ENCODE data around the gene MSGN1.

Gene MSGN1

DNA sequence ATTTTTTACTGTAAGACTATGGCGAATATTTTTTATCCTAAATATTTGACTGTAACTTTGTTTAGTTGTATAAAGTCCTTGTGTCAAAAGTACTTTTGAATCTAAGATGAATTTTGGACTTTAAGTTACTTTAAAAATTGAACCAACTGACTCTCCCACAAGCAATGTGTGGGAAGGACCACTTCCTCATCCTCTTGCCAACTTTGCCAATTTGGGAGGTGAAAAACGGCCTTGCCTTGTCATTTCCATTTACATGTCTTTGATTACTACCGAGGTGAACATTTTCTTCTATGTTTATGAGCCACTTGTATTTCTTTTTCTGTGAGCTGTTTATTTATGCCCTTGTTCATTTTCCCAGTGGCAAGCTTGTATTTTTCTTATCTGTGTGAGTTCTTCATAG lies 12.8 kb upstream of the MSGN1 start:
- no peak for DNase-seq (ENCODE audit: low read depth)
- H3K4me3 ChIP-seq (ENCODE audit: control insufficient read depth, low read depth, low read length): no peak overlapping the region
- TF ChIP-seq, protein P1, sequence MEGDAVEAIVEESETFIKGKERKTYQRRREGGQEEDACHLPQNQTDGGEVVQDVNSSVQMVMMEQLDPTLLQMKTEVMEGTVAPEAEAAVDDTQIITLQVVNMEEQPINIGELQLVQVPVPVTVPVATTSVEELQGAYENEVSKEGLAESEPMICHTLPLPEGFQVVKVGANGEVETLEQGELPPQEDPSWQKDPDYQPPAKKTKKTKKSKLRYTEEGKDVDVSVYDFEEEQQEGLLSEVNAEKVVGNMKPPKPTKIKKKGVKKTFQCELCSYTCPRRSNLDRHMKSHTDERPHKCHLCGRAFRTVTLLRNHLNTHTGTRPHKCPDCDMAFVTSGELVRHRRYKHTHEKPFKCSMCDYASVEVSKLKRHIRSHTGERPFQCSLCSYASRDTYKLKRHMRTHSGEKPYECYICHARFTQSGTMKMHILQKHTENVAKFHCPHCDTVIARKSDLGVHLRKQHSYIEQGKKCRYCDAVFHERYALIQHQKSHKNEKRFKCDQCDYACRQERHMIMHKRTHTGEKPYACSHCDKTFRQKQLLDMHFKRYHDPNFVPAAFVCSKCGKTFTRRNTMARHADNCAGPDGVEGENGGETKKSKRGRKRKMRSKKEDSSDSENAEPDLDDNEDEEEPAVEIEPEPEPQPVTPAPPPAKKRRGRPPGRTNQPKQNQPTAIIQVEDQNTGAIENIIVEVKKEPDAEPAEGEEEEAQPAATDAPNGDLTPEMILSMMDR (conservative IDR thresholded peaks at IDR 0.05; ENCODE audit: control insufficient read depth, insufficient read depth, low read depth, low read length): no peak

GRCh38 chr2:17804358-17804757 lies 11.9 kb upstream of the MSGN1 start:
- TF ChIP-seq, protein P1 (conservative IDR thresholded peaks at IDR 0.05; ENCODE audit: control insufficient read depth, insufficient read depth, low read depth, low read length): no peak
- no peak overlapping the region for H3K4me3 ChIP-seq (ENCODE audit: control insufficient read depth, low read depth, low read length)
- no peak for DNase-seq (ENCODE audit: low read depth)

- TF ChIP-seq, protein P1 (conservative IDR thresholded peaks at IDR 0.05; ENCODE audit: control insufficient read depth, insufficient read depth, low read depth, low read length): no peak
- no peak for DNase-seq (ENCODE audit: low read depth)
- no peak overlapping the region for H3K4me3 ChIP-seq (ENCODE audit: control insufficient read depth, low read depth, low read length)
Observed at GRCh38 chr2:17805166-17805565, 11.1 kb upstream of the MSGN1 start.

DNA sequence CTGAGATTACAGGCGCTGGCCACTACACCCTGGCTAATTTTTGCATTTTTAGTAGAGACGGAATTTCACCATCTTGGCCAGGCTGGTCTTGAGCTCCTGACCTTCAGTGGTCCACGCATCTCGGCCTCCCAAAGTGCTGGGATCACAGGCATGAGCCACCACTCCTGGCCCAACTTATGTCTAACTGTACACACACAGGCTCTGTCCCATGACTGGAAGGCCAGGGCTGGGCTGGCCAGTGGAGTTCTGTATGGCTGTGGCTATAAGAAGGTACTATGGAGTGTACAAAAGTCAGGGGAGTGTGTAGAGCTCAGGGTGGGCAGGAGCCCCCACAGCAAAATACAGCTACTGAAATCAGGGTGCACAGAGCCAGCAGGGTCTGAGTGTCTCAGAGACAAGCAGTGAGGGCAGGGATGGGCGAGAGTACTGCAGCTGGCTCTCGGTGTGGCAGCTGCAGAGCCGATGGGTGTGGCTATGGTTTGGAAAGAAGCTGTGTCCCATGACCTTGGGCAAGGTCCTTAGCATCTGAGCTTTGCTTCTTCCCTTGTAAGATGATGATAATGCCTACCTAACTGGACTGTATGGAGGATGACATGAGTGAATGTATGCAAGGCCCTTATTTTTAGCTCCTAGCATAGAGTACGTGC lies 10.4 kb upstream of the MSGN1 start:
- H3K4me3 ChIP-seq (ENCODE audit: control insufficient read depth, low read depth, low read length): no peak overlapping the region
- no peak for DNase-seq (ENCODE audit: low read depth)
- TF ChIP-seq, protein P1 (conservative IDR thresholded peaks at IDR 0.05; ENCODE audit: control insufficient read depth, insufficient read depth, low read depth, low read length): no peak

DNA sequence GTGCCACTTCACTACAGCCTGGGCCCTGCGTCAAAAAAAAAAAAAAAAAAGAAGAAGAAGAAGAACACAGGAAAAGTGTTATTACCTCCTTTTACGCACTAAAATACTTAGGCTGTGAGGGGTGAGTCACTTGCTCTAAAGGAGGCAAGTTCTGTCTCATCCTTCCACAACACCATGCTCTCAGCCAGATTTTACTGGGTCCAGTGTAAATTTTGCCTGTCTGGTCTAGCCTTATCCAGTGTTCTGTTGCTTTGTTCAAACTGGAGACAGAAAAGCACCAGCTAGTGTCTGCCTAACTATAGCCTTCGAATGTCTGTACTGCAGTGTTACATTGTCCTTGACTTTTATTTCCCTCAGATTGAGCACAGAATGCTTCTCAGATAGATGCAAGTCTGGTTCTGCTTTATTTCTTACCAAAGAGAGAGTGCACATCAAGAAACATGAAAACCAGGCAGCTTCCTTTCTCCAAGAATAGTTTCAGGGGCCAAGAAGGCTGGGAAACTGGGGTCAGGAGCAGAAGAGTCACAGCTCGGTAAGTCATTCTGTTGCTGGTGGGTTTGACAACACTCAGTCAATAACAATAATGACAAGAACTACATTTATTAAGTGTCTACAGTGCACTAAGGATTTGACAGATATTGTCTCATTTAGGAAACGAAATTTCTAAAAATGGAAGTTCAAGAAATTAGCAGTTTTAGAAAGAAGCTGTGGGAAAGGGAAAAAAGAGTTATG lies 3.1 kb upstream of the MSGN1 start:
- DNase-seq (ENCODE audit: low read depth): peak; percentile 69
- TF ChIP-seq, protein P1 (conservative IDR thresholded peaks at IDR 0.05; ENCODE audit: control insufficient read depth, insufficient read depth, low read depth, low read length): no peak
- H3K4me3 ChIP-seq (ENCODE audit: control insufficient read depth, low read depth, low read length): no peak overlapping the region

- peak; percentile 70 for DNase-seq (ENCODE audit: low read depth)
Observed at GRCh38 chr2:17813742-17814473, 2.4 kb upstream of the MSGN1 start.

More at GRCh38 chr2:17813742-17814473, 2.4 kb upstream of the MSGN1 start:
- no peak overlapping the region for H3K4me3 ChIP-seq (ENCODE audit: control insufficient read depth, low read depth, low read length)
- TF ChIP-seq, protein P1 (conservative IDR thresholded peaks at IDR 0.05; ENCODE audit: control insufficient read depth, insufficient read depth, low read depth, low read length): no peak
